ENCODE results near the gene YBEY.

The YBEY gene

DNA sequence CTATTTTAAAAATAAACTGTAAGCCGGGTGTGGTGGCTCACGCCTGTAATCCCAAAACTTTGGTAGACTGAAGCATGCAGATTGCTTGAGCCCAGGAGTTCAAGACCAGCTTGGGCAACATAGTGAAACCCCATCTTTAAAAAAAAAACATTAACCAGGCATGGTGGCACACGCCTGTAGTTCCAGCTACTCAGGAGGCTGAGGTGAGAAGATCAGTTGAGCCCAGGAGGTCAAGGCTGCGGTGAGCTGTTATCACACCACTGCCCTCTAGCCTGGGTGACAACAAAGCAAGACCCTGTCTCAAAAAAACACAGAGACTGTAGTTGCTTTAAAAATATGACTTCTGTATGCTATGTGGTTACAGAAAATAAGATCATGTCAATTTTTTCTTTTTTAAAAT lies 33.3 kb upstream of the YBEY start:
- H3K4me3 ChIP-seq (ENCODE audit: low read depth, low read length), result no peak overlapping the region
- no peak for DNase-seq (ENCODE audit: low read depth)
- no peak for TF ChIP-seq CTCF (IDR thresholded peaks at IDR 0.05; ENCODE audit: low read depth, low read length, missing control alignments)

- TF ChIP-seq CTCF (IDR thresholded peaks at IDR 0.05; ENCODE audit: low read depth, low read length, missing control alignments), result no peak
- peak; percentile 63 for DNase-seq (ENCODE audit: low read depth)
- H3K4me3 ChIP-seq (ENCODE audit: low read depth, low read length), result no peak overlapping the region
These were observed 32.5 kb upstream of the YBEY start for GRCh38 chr21:46253610-46254124.

GRCh38 chr21:46254208-46254975 lies 31.8 kb upstream of the YBEY start:
- TF ChIP-seq CTCF (IDR thresholded peaks at IDR 0.05; ENCODE audit: low read depth, low read length, missing control alignments), result no peak
- H3K4me3 ChIP-seq (ENCODE audit: low read depth, low read length), result no peak overlapping the region

GRCh38 chr21:46255166-46255565 lies 31.0 kb upstream of the YBEY start:
- no peak for DNase-seq (ENCODE audit: low read depth)
- no peak for TF ChIP-seq CTCF (IDR thresholded peaks at IDR 0.05; ENCODE audit: low read depth, low read length, missing control alignments)
- no peak overlapping the region for H3K4me3 ChIP-seq (ENCODE audit: low read depth, low read length)

More at GRCh38 chr21:46254208-46254975, 31.8 kb upstream of the YBEY start:
- DNase-seq (ENCODE audit: low read depth), result no peak

DNA sequence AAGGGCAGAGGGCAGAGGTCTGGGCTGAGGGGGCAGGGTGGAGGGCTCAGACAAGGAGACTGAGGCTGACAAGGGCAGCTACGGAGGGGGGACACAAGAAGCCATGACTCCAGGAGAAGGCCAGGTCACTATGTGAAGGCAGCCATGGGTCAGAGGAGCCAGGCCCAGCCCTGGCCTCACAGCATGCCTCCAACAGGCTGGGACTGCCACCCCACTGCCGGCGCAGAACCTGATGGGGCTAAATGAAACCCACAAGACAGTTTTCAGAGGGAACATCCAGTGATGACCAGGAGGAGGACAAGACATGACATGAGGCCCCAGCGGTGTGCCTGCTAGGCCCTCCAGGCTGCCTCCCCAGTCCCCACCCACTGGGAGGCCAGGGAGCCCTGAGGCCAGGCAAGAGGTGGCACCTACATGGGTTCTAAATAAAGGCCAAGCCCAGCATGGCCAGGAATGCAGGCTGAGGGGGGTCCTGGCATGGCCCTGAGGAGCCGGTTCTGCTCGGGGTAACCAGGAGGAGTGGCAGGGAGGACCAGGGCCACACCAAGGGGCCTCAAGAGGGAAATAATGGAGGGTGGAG lies 30.3 kb upstream of the YBEY start:
- no peak overlapping the region for H3K4me3 ChIP-seq (ENCODE audit: low read depth, low read length)
- DNase-seq (ENCODE audit: low read depth), result no peak
- no peak for TF ChIP-seq CTCF (IDR thresholded peaks at IDR 0.05; ENCODE audit: low read depth, low read length, missing control alignments)

DNA sequence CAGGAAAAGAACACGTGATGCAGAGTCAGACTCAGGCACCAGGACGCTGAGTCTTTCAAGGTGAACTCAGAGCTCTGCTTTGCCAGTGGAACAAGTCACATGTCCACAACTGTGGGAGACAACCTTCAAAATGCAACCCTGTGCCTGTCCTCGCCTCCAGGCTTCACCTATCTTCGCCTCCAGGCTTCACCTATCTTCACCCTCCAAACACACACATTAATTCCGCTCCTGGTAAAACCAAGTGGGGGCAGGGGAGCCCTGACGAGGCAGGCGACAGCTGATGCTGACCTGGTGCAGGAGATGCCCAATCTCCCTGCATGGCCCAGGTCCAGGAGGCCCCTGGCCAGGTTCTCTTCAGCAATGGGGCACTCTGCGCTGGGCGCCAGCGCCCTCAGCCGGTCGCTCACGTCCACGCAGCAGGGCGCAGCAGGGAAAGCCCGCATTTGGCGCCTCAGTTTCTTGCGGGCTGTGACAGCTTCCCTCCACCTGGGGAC lies 29.6 kb upstream of the YBEY start:
- no peak for DNase-seq (ENCODE audit: low read depth)
- no peak overlapping the region for H3K4me3 ChIP-seq (ENCODE audit: low read depth, low read length)
- TF ChIP-seq CTCF (IDR thresholded peaks at IDR 0.05; ENCODE audit: low read depth, low read length, missing control alignments), result no peak
